HG02798 (cell line): ENCODE data around the gene SLC22A16.
"Not testable (repeated sequence)": the region's sequence is repeated elsewhere in the genome, so short reads cannot be mapped to it uniquely, and the experiment has no call there.

Source experiments
- ATAC-seq: cut with Tn5 transposase; IDR thresholded peaks from one replicate; pipeline ENCODE4 v1.9.1; 2021; ENCODE audit warnings: mild to moderate bottlenecking; ENCODE audit not compliant: unreplicated experiment, poor library complexity

The SLC22A16 gene

GRCh38 chr6:110476046-110476849 is at the start of gene SLC22A16:
SLC22A16 (minus strand) TSS chr6:110476613; CDS start chr6:110476574, 39 bp downstream.
- no peak for ATAC-seq

- no peak for ATAC-seq
Observed at GRCh38 chr6:110525001-110525400, 48.6 kb upstream of the SLC22A16 start.

GRCh38 chr6:110524305-110524704 is 47.9 kb upstream of the SLC22A16 start:
- ATAC-seq = no peak

GRCh38 chr6:110523451-110524021 is 47.1 kb upstream of the SLC22A16 start:
- ATAC-seq = no peak

- no peak for ATAC-seq
Observed at GRCh38 chr6:110522427-110522826, 46.0 kb upstream of the SLC22A16 start.

- ATAC-seq = no peak
Observed at GRCh38 chr6:110520992-110521543, 44.7 kb upstream of the SLC22A16 start.

- no peak for ATAC-seq
Observed at GRCh38 chr6:110520209-110520965, 44.0 kb upstream of the SLC22A16 start.

GRCh38 chr6:110517601-110518281 is 41.3 kb upstream of the SLC22A16 start:
- ATAC-seq = no peak

- no peak for ATAC-seq
Observed at GRCh38 chr6:110517034-110517433, 40.6 kb upstream of the SLC22A16 start.

GRCh38 chr6:110514818-110515217 is 38.4 kb upstream of the SLC22A16 start:
- no peak for ATAC-seq

GRCh38 chr6:110512991-110513390 is 36.6 kb upstream of the SLC22A16 start:
- ATAC-seq = no peak

- not testable (repeated sequence) for ATAC-seq
Observed at GRCh38 chr6:110512549-110512948, 36.1 kb upstream of the SLC22A16 start.

- ATAC-seq = no peak
Observed at GRCh38 chr6:110511401-110511800, 35.0 kb upstream of the SLC22A16 start.

- no peak for ATAC-seq
Observed at GRCh38 chr6:110509617-110510241, 33.3 kb upstream of the SLC22A16 start.

GRCh38 chr6:110504891-110505290 is 28.5 kb upstream of the SLC22A16 start:
- not testable (repeated sequence) for ATAC-seq

GRCh38 chr6:110495949-110496348 is 19.5 kb upstream of the SLC22A16 start:
- no peak for ATAC-seq

- no peak for ATAC-seq
Observed at GRCh38 chr6:110493253-110493800, 16.9 kb upstream of the SLC22A16 start.

GRCh38 chr6:110492584-110492983 is 16.2 kb upstream of the SLC22A16 start:
- no peak for ATAC-seq

- ATAC-seq = peak; percentile 29
Observed at GRCh38 chr6:110491644-110492317, 15.4 kb upstream of the SLC22A16 start.
